GM23248 (cell line): Measurements from ENCODE around the gene KCTD6.

ENCODE experiments used
- EZH2 ChIP-seq: fragments of 200-600 bp; sonication (generic); IDR thresholded peaks from 2 replicates; pipeline ENCODE4 v1.6.1; 2018; ENCODE audit warnings: antibody characterized with exemption, mild to moderate bottlenecking; ENCODE audit not compliant: insufficient read depth, poor library complexity, severe bottlenecking
- EZH2phosphoT487 ChIP-seq: fragments of 200-600 bp; sonication (generic); IDR thresholded peaks from 2 replicates; pipeline ENCODE4 v1.6.1; 2018; ENCODE audit warnings: antibody characterized with exemption, moderate library complexity, mild to moderate bottlenecking, low read depth; ENCODE audit not compliant: insufficient read depth

DNA sequence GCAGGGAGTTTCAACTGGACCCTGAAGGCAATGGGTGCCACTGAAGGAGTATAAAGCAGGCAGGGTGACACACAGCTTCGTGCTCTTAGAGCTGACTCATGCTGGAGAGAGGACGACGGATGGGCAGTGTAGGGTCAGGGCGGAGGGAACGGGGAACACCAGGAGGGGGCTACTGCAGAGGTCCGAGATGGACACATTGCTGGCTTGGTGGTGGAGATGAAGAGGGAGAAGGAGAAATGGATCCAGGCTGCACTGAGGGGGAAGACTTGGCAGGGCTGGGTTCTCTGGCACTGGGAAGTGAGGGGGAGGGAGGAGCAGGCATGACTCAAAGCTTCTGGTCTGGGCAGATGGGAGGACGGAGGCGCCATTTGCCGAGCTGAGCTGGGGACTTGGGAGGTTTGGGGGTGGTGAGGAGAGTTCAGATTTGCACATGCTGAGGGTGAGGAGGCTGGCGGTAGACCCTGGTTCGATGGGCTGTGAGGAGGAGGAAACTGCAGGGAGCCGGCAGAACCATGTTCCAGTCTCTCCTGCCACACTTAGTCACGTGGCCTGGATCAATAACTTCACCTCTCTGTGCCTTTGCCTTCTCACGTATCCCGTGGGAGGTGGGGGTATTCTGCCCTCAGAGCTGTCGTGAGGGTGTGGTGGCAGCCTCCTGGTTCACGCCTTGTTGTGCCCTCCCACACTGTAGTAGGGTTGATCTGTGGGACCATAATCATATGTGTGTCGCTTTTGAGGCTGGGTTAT lies 4.6 kb upstream of the KCTD6 start:
- TF ChIP-seq EZH2 (no peak), EZH2phosphoT487 (no peak)
